Endodermal cell (in vitro differentiated cells): ENCODE measurements around the gene ADAMTS16. TPM values are rescaled to one million over a fixed set of nuclear protein-coding genes. Genes with fewer than 3 reads are reported as not detected.

Source experiments
- DNase-seq: peaks from one replicate; pipeline ENCODE4 v3.0.0-alpha.2; 2017
- H3K27ac ChIP-seq: 2 replicates; pipeline ENCODE4 v1.5.1; 2013; ENCODE audit warnings: mild to moderate bottlenecking, low read depth, low read length, moderate library complexity
- H3K27me3 ChIP-seq: 2 replicates; pipeline ENCODE4 v1.6.1; 2013; ENCODE audit warnings: mild to moderate bottlenecking, low read length, moderate library complexity; ENCODE audit not compliant: insufficient read depth, control insufficient read depth, poor library complexity, severe bottlenecking
- H3K36me3 ChIP-seq: 2 replicates; pipeline ENCODE4 v1.7.0; 2013; ENCODE audit warnings: mild to moderate bottlenecking, low read length, moderate library complexity; ENCODE audit not compliant: control insufficient read depth, insufficient read depth
- H3K4me1 ChIP-seq: one replicate; pipeline ENCODE4 v1.7.0; 2013; ENCODE audit warnings: low read length; ENCODE audit not compliant: control insufficient read depth, insufficient read depth
- H3K4me3 ChIP-seq: 2 replicates; pipeline ENCODE4 v1.5.1; 2013; ENCODE audit warnings: mild to moderate bottlenecking, low read length, moderate library complexity
- H3K9ac ChIP-seq: 2 replicates; pipeline ENCODE4 v1.6.1; 2013; ENCODE audit warnings: mild to moderate bottlenecking, low read length, moderate library complexity; ENCODE audit not compliant: poor library complexity, severe bottlenecking; ENCODE audit errors: extremely low read depth
- H3K9me3 ChIP-seq: 2 replicates; pipeline ENCODE4 v1.6.1; 2013; ENCODE audit warnings: mild to moderate bottlenecking, low read length, moderate library complexity; ENCODE audit not compliant: control insufficient read depth
- H3K27ac Mint-ChIP-seq: 2 replicates; pipeline ENCODE4 v1.8.0; 2020; ENCODE audit warnings: mixed read lengths
- H3K27me3 Mint-ChIP-seq: 2 replicates; pipeline ENCODE4 v1.8.0; 2021; ENCODE audit warnings: mild to moderate bottlenecking, mixed read lengths; ENCODE audit not compliant: insufficient read depth
- H3K36me3 Mint-ChIP-seq: 2 replicates; pipeline ENCODE4 v1.8.0; 2020; ENCODE audit warnings: low read depth, mixed read lengths
- H3K4me1 Mint-ChIP-seq: 2 replicates; pipeline ENCODE4 v1.8.0; 2020; ENCODE audit warnings: mixed read lengths
- H3K4me3 Mint-ChIP-seq: 2 replicates; pipeline ENCODE4 v1.8.0; 2020; ENCODE audit warnings: mild to moderate bottlenecking, moderate library complexity, mixed read lengths
- H3K9me3 Mint-ChIP-seq: 2 replicates; pipeline ENCODE4 v1.8.0; 2020; ENCODE audit warnings: mild to moderate bottlenecking, mixed read lengths
- CTCF ChIP-seq: fragments of 200-600 bp; sonication (generic); conservative IDR thresholded peaks from 2 replicates; pipeline ENCODE4 v1.5.0; 2021; ENCODE audit warnings: antibody characterized with exemption, mild to moderate bottlenecking
- WGBS, 2 experiments: methylation state at CpG; one replicate each; pipeline versions ENCODE4 v1.1.5 to v1.1.7; 2013; ENCODE audit warnings: missing lambda C conversion rate in 2 of 2, mixed read lengths in 1 of 2; ENCODE audit not compliant: insufficient coverage in 1 of 2, insufficient read length in 1 of 2; 5-methylcytosine and 5-hydroxymethylcytosine counted together
- total RNA-seq, 2 donors: library from RNA; stranded (reverse); fragmentation: NEBNext Ultra II Directional in 1 of 2; extraction: Animal tissue kit (Norgen Biotek cat#: 25700) in 1 of 2; gene quantifications; 2 replicates in 1 of 2; 3 replicates in 1 of 2; pipeline ENCODE4 v1.2.1, GENCODE V29; 2021

The ADAMTS16 gene
- total RNA-seq, 2 donors from 2014 or later = 0.77 to 7.4 TPM

- H3K4me1 ChIP-seq = no peaks in the 10 kb centered on the region
- H3K36me3 ChIP-seq = no peaks in the 10 kb centered on the region
- no peak overlapping the region for H3K27ac ChIP-seq
- DNase-seq = no peak
- H3K4me3 ChIP-seq = no peak overlapping the region
- H3K9ac ChIP-seq = no peak overlapping the region
- H3K9me3 ChIP-seq = no peaks in the 10 kb centered on the region
- H3K27me3 ChIP-seq = no peaks in the 10 kb centered on the region
- WGBS, 2 experiments = 93% methylated on average over 4 to 5 of the region's 5 CpGs
- peaks cover 7% of the 10 kb centered on the region for H3K4me1 Mint-ChIP-seq
- TF ChIP-seq CTCF = no peak
- H3K4me3 Mint-ChIP-seq = no peak overlapping the region
- no peak overlapping the region for H3K27ac Mint-ChIP-seq
- H3K9me3 Mint-ChIP-seq = no peaks in the 10 kb centered on the region
- H3K27me3 Mint-ChIP-seq = no peaks in the 10 kb centered on the region
- H3K36me3 Mint-ChIP-seq = peaks cover 7% of the 10 kb centered on the region
Observed at GRCh38 chr5:5218396-5218795, 78.3 kb downstream of the ADAMTS16 start.

GRCh38 chr5:5219541-5219940 is 79.4 kb downstream of the ADAMTS16 start:
- Mint-ChIP-seq H3K27me3 (no peaks in the 10 kb centered on the region), H3K4me3 (no peak overlapping the region), H3K27ac (no peak overlapping the region), H3K9me3 (no peaks in the 10 kb centered on the region), H3K36me3 (peaks cover 11% of the 10 kb centered on the region), H3K4me1 (peaks cover 7% of the 10 kb centered on the region)
- Histone ChIP-seq H3K4me3 (no peak overlapping the region), H3K4me1 (no peaks in the 10 kb centered on the region), H3K9ac (no peak overlapping the region), H3K27me3 (no peaks in the 10 kb centered on the region), H3K27ac (no peak overlapping the region), H3K36me3 (no peaks in the 10 kb centered on the region), H3K9me3 (no peaks in the 10 kb centered on the region)
- no peak for DNase-seq
- TF ChIP-seq CTCF = no peak
- WGBS, 2 experiments = 90 to 94% methylated on average over 2 to 3 of the region's 3 CpGs

- no peak overlapping the region for H3K4me3 Mint-ChIP-seq
- H3K27ac Mint-ChIP-seq = no peak overlapping the region
- peaks cover 6% of the 10 kb centered on the region for H3K36me3 Mint-ChIP-seq
- WGBS, 2 experiments = 93 to 97% methylated on average over 5 to 14 of the region's 14 CpGs
- no peak overlapping the region for H3K9ac ChIP-seq
- H3K9me3 Mint-ChIP-seq = no peaks in the 10 kb centered on the region
- H3K9me3 ChIP-seq = no peaks in the 10 kb centered on the region
- H3K4me3 ChIP-seq = no peak overlapping the region
- no peak for TF ChIP-seq CTCF
- H3K27me3 ChIP-seq = no peaks in the 10 kb centered on the region
- H3K27me3 Mint-ChIP-seq = no peaks in the 10 kb centered on the region
- H3K4me1 ChIP-seq = no peaks in the 10 kb centered on the region
- H3K36me3 ChIP-seq = no peaks in the 10 kb centered on the region
- H3K4me1 Mint-ChIP-seq = peaks cover 7% of the 10 kb centered on the region
- no peak for DNase-seq
- no peak overlapping the region for H3K27ac ChIP-seq
Observed at GRCh38 chr5:5220901-5221631, 80.9 kb downstream of the ADAMTS16 start.
